ENCODE measurements around the gene LIM2.

LIM2 gene

DNA sequence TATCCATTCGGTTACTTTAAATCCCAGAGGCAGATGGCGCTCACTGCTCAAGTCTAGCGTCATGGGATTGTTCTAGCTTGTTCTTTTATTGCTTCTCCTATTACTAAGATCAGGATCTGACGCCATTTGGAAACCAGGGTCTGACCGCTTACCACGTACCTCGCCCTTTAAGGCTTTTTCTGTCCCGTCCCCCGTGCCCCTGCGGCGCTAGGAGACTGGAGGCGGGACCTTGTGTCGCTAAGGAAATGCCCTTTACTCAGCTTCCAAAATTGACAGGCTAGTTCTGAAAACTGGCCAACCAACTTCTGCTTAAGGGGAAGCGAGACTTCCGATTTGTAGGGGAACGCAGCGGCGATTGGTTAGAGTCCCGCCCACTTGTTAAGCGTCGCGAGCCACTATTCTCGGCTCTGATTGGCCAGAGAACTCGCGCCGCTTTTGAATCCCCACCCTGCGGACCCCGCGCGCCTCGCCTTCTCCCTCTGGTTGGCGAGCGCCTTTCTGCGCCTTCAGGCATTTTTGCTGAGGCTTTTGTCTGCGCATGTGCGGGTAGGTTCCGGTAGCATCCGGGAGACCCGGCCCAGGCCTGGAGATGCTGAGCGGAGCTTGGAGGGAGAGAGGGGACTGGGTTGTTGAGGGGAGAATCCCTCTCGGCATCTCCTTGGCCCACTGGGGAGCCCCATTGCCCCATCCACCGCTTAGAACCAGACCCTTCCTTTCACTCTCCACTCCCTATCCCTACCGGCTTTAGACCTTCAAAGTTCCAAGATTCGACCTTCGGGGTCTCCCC is 6.5 kb upstream of the LIM2 start:
- H2AFZ ChIP-seq (ENCODE audit: low read length): no peak overlapping the region
- no peak for DNase-seq
- no peak overlapping the region for H3K9ac ChIP-seq (ENCODE audit: low read length)
- H3K27me3 ChIP-seq (replicated peaks; ENCODE audit: insufficient read depth, low read length): no peaks in the 10 kb centered on the region
- no peaks in the 10 kb centered on the region for H4K20me1 ChIP-seq (ENCODE audit: insufficient read depth, low read length)
- no peaks in the 10 kb centered on the region for H3K4me1 ChIP-seq (ENCODE audit: low read length)
- H3K9me3 ChIP-seq (replicated peaks; ENCODE audit: insufficient read depth, low read length): no peaks in the 10 kb centered on the region
- H3K36me3 ChIP-seq (replicated peaks; ENCODE audit: insufficient read depth, low read length): no peaks in the 10 kb centered on the region
- no peaks in the 10 kb centered on the region for H3K79me2 ChIP-seq (ENCODE audit: low read length)
- H3K27ac ChIP-seq (ENCODE audit: low read length): no peak overlapping the region
- H3K4me2 ChIP-seq (ENCODE audit: low read depth, low read length): no peak overlapping the region
- TF ChIP-seq, protein P1, sequence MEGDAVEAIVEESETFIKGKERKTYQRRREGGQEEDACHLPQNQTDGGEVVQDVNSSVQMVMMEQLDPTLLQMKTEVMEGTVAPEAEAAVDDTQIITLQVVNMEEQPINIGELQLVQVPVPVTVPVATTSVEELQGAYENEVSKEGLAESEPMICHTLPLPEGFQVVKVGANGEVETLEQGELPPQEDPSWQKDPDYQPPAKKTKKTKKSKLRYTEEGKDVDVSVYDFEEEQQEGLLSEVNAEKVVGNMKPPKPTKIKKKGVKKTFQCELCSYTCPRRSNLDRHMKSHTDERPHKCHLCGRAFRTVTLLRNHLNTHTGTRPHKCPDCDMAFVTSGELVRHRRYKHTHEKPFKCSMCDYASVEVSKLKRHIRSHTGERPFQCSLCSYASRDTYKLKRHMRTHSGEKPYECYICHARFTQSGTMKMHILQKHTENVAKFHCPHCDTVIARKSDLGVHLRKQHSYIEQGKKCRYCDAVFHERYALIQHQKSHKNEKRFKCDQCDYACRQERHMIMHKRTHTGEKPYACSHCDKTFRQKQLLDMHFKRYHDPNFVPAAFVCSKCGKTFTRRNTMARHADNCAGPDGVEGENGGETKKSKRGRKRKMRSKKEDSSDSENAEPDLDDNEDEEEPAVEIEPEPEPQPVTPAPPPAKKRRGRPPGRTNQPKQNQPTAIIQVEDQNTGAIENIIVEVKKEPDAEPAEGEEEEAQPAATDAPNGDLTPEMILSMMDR (IDR thresholded peaks at IDR 0.05; ENCODE audit: low read length): no peak
- TF ChIP-seq EZH2 (optimal IDR thresholded peaks at IDR 0.05; ENCODE audit: low read depth, low read length) (no peak), EZH2phosphoT487 (IDR thresholded peaks at IDR 0.05; ENCODE audit: low read length) (no peak)
- no peaks in the 10 kb centered on the region for H3F3A ChIP-seq (ENCODE audit: insufficient read depth, low read length)
- no peaks in the 10 kb centered on the region for H3K9me2 ChIP-seq (replicated peaks; ENCODE audit: insufficient read depth, low read length)
- no peak overlapping the region for H3K4me3 ChIP-seq (ENCODE audit: low read length)

DNA sequence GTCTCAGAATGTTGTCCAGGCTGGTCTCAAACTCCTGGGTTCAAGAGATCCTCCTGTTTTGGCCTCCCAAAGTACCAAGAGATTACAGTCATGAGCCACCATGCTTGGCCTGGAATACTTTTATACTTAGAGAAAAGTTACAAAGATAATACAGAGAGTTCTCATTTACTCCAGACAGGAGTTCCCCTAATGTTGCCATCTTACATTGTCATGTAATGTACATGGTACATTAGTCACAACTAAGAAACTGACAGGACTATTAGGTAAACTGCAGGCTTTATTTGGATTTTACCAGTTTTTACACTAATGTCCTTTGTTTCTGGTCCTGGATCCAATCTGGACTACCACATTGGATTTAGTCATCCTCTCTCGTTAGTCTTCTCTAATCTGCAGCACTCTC is 4.9 kb upstream of the LIM2 start:
- Histone ChIP-seq H3K9me2 (replicated peaks; ENCODE audit: insufficient read depth, low read length) (no peaks in the 10 kb centered on the region), H3K4me3 (ENCODE audit: low read length) (no peak overlapping the region), H3F3A (ENCODE audit: insufficient read depth, low read length) (no peaks in the 10 kb centered on the region), H3K4me1 (ENCODE audit: low read length) (no peaks in the 10 kb centered on the region), H2AFZ (ENCODE audit: low read length) (no peak overlapping the region), H3K4me2 (ENCODE audit: low read depth, low read length) (no peak overlapping the region), H3K36me3 (replicated peaks; ENCODE audit: insufficient read depth, low read length) (no peaks in the 10 kb centered on the region), H3K79me2 (ENCODE audit: low read length) (no peaks in the 10 kb centered on the region), H3K27me3 (replicated peaks; ENCODE audit: insufficient read depth, low read length) (no peaks in the 10 kb centered on the region), H3K27ac (ENCODE audit: low read length) (no peak overlapping the region), H4K20me1 (ENCODE audit: insufficient read depth, low read length) (no peaks in the 10 kb centered on the region), H3K9ac (ENCODE audit: low read length) (no peak overlapping the region), H3K9me3 (replicated peaks; ENCODE audit: insufficient read depth, low read length) (no peaks in the 10 kb centered on the region)
- no peak for DNase-seq
- TF ChIP-seq EZH2phosphoT487 (IDR thresholded peaks at IDR 0.05; ENCODE audit: low read length): no peak

DNA sequence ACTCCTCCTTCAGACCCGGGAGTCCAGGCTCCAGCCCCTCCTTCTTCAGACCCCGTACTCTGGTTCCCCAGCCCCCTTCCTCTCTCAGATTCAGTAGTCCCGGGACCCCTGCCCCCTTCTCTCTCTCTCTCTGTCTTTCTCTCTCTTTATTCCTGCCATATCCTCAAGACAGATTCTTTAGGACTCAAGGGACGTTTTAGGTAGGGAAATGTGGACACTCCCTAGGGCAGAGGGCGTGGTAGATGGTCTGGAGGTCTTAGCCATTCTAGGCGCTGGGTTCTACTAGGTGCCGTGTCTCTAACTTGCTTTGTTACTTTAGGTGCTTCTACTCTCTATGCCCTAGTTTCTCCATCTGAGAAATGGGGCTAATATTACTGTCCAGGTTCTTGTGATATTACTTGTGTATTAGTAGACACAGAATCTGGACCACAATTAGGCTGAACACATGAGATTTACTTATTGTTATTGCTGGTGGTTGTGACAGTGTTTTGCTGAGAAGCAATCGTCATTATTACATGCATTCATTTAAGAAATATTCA is 3.4 kb upstream of the LIM2 start:
- no peak overlapping the region for H3K27ac ChIP-seq (ENCODE audit: low read length)
- no peaks in the 10 kb centered on the region for H3K9me3 ChIP-seq (replicated peaks; ENCODE audit: insufficient read depth, low read length)
- H3K4me3 ChIP-seq (ENCODE audit: low read length): no peak overlapping the region
- H3K4me2 ChIP-seq (ENCODE audit: low read depth, low read length): no peak overlapping the region
- no peaks in the 10 kb centered on the region for H3K79me2 ChIP-seq (ENCODE audit: low read length)
- H3K9ac ChIP-seq (ENCODE audit: low read length): no peak overlapping the region
- no peaks in the 10 kb centered on the region for H3K27me3 ChIP-seq (replicated peaks; ENCODE audit: insufficient read depth, low read length)
- DNase-seq: no peak
- no peaks in the 10 kb centered on the region for H4K20me1 ChIP-seq (ENCODE audit: insufficient read depth, low read length)
- H3K9me2 ChIP-seq (replicated peaks; ENCODE audit: insufficient read depth, low read length): no peaks in the 10 kb centered on the region
- H3K4me1 ChIP-seq (ENCODE audit: low read length): no peaks in the 10 kb centered on the region
- H3K36me3 ChIP-seq (replicated peaks; ENCODE audit: insufficient read depth, low read length): no peaks in the 10 kb centered on the region
- H2AFZ ChIP-seq (ENCODE audit: low read length): no peak overlapping the region
- no peaks in the 10 kb centered on the region for H3F3A ChIP-seq (ENCODE audit: insufficient read depth, low read length)
- TF ChIP-seq EZH2 (optimal IDR thresholded peaks at IDR 0.05; ENCODE audit: low read depth, low read length): no peak
- TF ChIP-seq, protein P1 (IDR thresholded peaks at IDR 0.05; ENCODE audit: low read length): no peak
- no peak for TF ChIP-seq EZH2phosphoT487 (IDR thresholded peaks at IDR 0.05; ENCODE audit: low read length)

DNA sequence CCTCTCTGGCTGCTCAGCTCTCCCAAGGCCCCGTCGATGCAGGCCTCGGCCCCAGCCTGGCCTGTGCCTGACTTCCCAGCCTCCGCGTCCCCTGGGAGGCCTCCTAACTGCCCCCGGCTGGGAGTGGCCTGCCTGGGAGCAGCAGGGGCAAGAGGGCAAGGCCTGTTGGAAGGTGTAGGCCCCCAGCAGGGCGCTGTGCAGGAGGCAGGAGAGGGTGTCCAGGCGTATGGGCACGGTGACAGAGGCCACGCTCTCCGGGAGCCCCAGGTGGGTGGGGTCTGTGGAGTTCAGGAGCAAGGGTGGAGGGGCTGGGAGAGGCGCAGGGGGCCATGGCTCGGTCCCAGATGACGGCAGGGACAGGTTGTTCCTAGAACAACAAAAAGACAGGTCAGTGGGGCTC is 1.4 kb upstream of the LIM2 start:
- no peak overlapping the region for H3K4me3 ChIP-seq (ENCODE audit: low read length)

More for the DNA sequence above, 1.4 kb upstream of the LIM2 start:
- Histone ChIP-seq H3K9me2 (replicated peaks; ENCODE audit: insufficient read depth, low read length) (no peaks in the 10 kb centered on the region), H3K36me3 (replicated peaks; ENCODE audit: insufficient read depth, low read length) (no peaks in the 10 kb centered on the region), H2AFZ (ENCODE audit: low read length) (no peak overlapping the region), H4K20me1 (ENCODE audit: insufficient read depth, low read length) (no peaks in the 10 kb centered on the region), H3K4me2 (ENCODE audit: low read depth, low read length) (no peak overlapping the region), H3F3A (ENCODE audit: insufficient read depth, low read length) (no peaks in the 10 kb centered on the region), H3K27me3 (replicated peaks; ENCODE audit: insufficient read depth, low read length) (no peaks in the 10 kb centered on the region), H3K79me2 (ENCODE audit: low read length) (no peaks in the 10 kb centered on the region), H3K9ac (ENCODE audit: low read length) (no peak overlapping the region), H3K27ac (ENCODE audit: low read length) (no peak overlapping the region), H3K4me1 (ENCODE audit: low read length) (no peaks in the 10 kb centered on the region), H3K9me3 (replicated peaks; ENCODE audit: insufficient read depth, low read length) (no peaks in the 10 kb centered on the region)
- TF ChIP-seq EZH2phosphoT487 (IDR thresholded peaks at IDR 0.05; ENCODE audit: low read length): no peak
- TF ChIP-seq EZH2 (optimal IDR thresholded peaks at IDR 0.05; ENCODE audit: low read depth, low read length): no peak
- TF ChIP-seq, protein P1 (IDR thresholded peaks at IDR 0.05; ENCODE audit: low read length): no peak
- no peak for DNase-seq

Data from MM.1S (cell line).